GM12875 (cell line): Measurements from ENCODE around the gene KLHL14.

Experiments
- H3K4me3 ChIP-seq: one replicate; pipeline ENCODE4 v1.5.1; 2011; ENCODE audit warnings: low read depth, low read length, control low read depth
- CTCF ChIP-seq: IDR thresholded peaks from 2 replicates; pipeline ENCODE4 v1.5.1; 2011; ENCODE audit warnings: low read depth, mild to moderate bottlenecking, control low read depth, inconsistent platforms, low read length, moderate library complexity, borderline replicate concordance; ENCODE audit not compliant: insufficient read depth

Gene KLHL14

GRCh38 chr18:32698153-32698552 is 74.7 kb downstream of the KLHL14 start:
- no peak overlapping the region for H3K4me3 ChIP-seq
- TF ChIP-seq CTCF, result no peak

GRCh38 chr18:32696376-32696775 is 76.4 kb downstream of the KLHL14 start:
- TF ChIP-seq CTCF, result no peak
- no peak overlapping the region for H3K4me3 ChIP-seq

GRCh38 chr18:32695534-32695933 is 77.3 kb downstream of the KLHL14 start:
- no peak overlapping the region for H3K4me3 ChIP-seq
- TF ChIP-seq CTCF, result no peak

- TF ChIP-seq CTCF, result no peak
- no peak overlapping the region for H3K4me3 ChIP-seq
These were observed 84.0 kb downstream of the KLHL14 start for GRCh38 chr18:32688821-32689220.

GRCh38 chr18:32684940-32685339 is 87.9 kb downstream of the KLHL14 start:
- no peak for TF ChIP-seq CTCF
- H3K4me3 ChIP-seq, result no peak overlapping the region

GRCh38 chr18:32684096-32684495 is 88.7 kb downstream of the KLHL14 start:
- TF ChIP-seq CTCF, result no peak
- H3K4me3 ChIP-seq, result no peak overlapping the region

GRCh38 chr18:32683044-32683443 is 89.8 kb downstream of the KLHL14 start:
- H3K4me3 ChIP-seq, result no peak overlapping the region
- TF ChIP-seq CTCF, result no peak
